H1 (cell line): Measurements from ENCODE around the gene CBFB. TPM values are rescaled to one million over a fixed set of nuclear protein-coding genes. Genes with fewer than 3 reads are reported as not detected.

Experiments
- CTCF ChIA-PET: fragments of 300-600 bp; sonication (Branson Sonifier 250); formaldehyde crosslinking; loops from one replicate; lab custom pipeline; 2021; ENCODE audit not compliant: partially characterized antibody; lab: Charles Lee
- POLR2A ChIA-PET: fragments of 300-600 bp; sonication (Branson Sonifier 250); formaldehyde crosslinking; loops from one replicate; lab custom pipeline; 2021; ENCODE audit warnings: inconsistent platforms; ENCODE audit not compliant: partially characterized antibody; lab: Charles Lee
- DNase-seq, 2 experiments: peaks; one replicate each; pipeline versions ENCODE4 v3.0.0 to v3.0.0-alpha.2; 2010 to 2022; ENCODE audit warnings: low spot score in 2 of 2, low read depth in 1 of 2, mixed read lengths in 1 of 2
- FAIRE-seq: peaks from 2 replicates; lab custom pipeline; 2011; peaks lifted over from hg19 to GRCh38; lab: Jason Lieb, UNC
- H2AFZ ChIP-seq: 2 replicates; pipeline ENCODE4 v1.8.1; 2012; ENCODE audit warnings: low read length, inconsistent platforms
- H2AK5ac ChIP-seq: 2 replicates; pipeline ENCODE4 v1.6.1; 2013; ENCODE audit warnings: low read depth, low read length
- H2BK120ac ChIP-seq: replicated peaks from 2 replicates; pipeline ENCODE3; 2013; ENCODE audit warnings: low read depth, low read length, inconsistent platforms
- H2BK12ac ChIP-seq: 2 replicates; pipeline ENCODE4 v1.6.1; 2013; ENCODE audit warnings: low read depth, low read length
- H2BK15ac ChIP-seq: 2 replicates; pipeline ENCODE4 v1.6.1; 2013; ENCODE audit warnings: low read length
- H2BK20ac ChIP-seq: 2 replicates; pipeline ENCODE4 v1.6.1; 2013; ENCODE audit warnings: low read length
- H2BK5ac ChIP-seq: 2 replicates; pipeline ENCODE4 v1.6.1; 2013; ENCODE audit warnings: low read depth, low read length
- H3K14ac ChIP-seq: 2 replicates; pipeline ENCODE4 v1.6.1; 2013; ENCODE audit warnings: inconsistent platforms; ENCODE audit not compliant: insufficient read length
- H3K18ac ChIP-seq: 2 replicates; pipeline ENCODE4 v1.6.1; 2013; ENCODE audit warnings: low read length; ENCODE audit errors: extremely low read depth
- H3K23ac ChIP-seq: 2 replicates; pipeline ENCODE4 v1.6.1; 2013; ENCODE audit warnings: inconsistent platforms; ENCODE audit not compliant: insufficient read length
- H3K23me2 ChIP-seq: 2 replicates; pipeline ENCODE4 v1.6.1; 2013; ENCODE audit warnings: low read depth, low read length
- H3K27ac ChIP-seq: 2 replicates; pipeline ENCODE4 v1.6.1; 2011; ENCODE audit warnings: low read depth, low read length, inconsistent platforms
- H3K27me3 ChIP-seq, 4 experiments: replicated peaks in 1 of 4; 1 replicate in 1 of 4; 2 replicates in 3 of 4; pipeline versions ENCODE4 v1.6.1 to v1.8.1; 2011 to 2013; ENCODE audit warnings: low read length in 3 of 4, mild to moderate bottlenecking in 3 of 4, inconsistent platforms in 2 of 4, mixed read lengths in 2 of 4, moderate library complexity in 1 of 4; ENCODE audit not compliant: control insufficient read depth in 3 of 4, insufficient read depth in 3 of 4; ENCODE audit errors: extremely low read depth in 1 of 4
- H3K36me3 ChIP-seq, 4 experiments: 2 replicates each; pipeline versions ENCODE4 v1.6.1 to v1.8.1; 2011 to 2013; ENCODE audit warnings: mild to moderate bottlenecking in 4 of 4, low read length in 3 of 4, moderate library complexity in 2 of 4, control low read depth in 1 of 4, inconsistent platforms in 1 of 4; ENCODE audit not compliant: insufficient read depth in 4 of 4, control insufficient read depth in 2 of 4
- H3K4ac ChIP-seq: replicated peaks from 2 replicates; pipeline ENCODE3; 2013; ENCODE audit warnings: low read length, low read depth, mixed read lengths, inconsistent platforms; ENCODE audit not compliant: insufficient read length
- H3K4me1 ChIP-seq, 4 experiments: replicated peaks in 1 of 4; 1 replicate in 1 of 4; 2 replicates in 3 of 4; pipeline versions ENCODE4 v1.6.1 to v1.8.1; 2011 to 2013; ENCODE audit warnings: low read length in 3 of 4, inconsistent platforms in 2 of 4, mixed read lengths in 1 of 4; ENCODE audit not compliant: insufficient read depth in 4 of 4, control insufficient read depth in 3 of 4
- H3K4me2 ChIP-seq, 2 experiments: 2 replicates each; pipeline versions ENCODE4 v1.6.1 to v1.8.1; 2011 to 2013; ENCODE audit warnings: low read depth in 2 of 2, low read length in 2 of 2, control low read depth in 1 of 2, inconsistent platforms in 1 of 2, mild to moderate bottlenecking in 1 of 2; ENCODE audit not compliant: insufficient read depth in 1 of 2
- H3K4me3 ChIP-seq, 4 experiments: fragments of 200-600, 300-600 bp in 1 of 4; sonication (generic), shearing (Covaris generic), sonication (Bioruptor Twin) in 1 of 4; 2 replicates each; pipeline versions ENCODE4 v1.5.1 to v1.8.1; 2011 to 2016; ENCODE audit warnings: low read length in 4 of 4, low read depth in 3 of 4, control low read depth in 2 of 4, inconsistent platforms in 2 of 4, mild to moderate bottlenecking in 2 of 4, mixed read lengths in 1 of 4, moderate library complexity in 1 of 4; ENCODE audit not compliant: insufficient read depth in 2 of 4; ENCODE audit errors: extremely low read depth in 1 of 4
- H3K56ac ChIP-seq: replicated peaks from 2 replicates; pipeline ENCODE3; 2013; ENCODE audit warnings: low read depth, mild to moderate bottlenecking, mixed read lengths, low read length, inconsistent platforms; ENCODE audit not compliant: insufficient read length
- H3K79me1 ChIP-seq: 2 replicates; pipeline ENCODE4 v1.6.1; 2013; ENCODE audit warnings: low read depth, low read length, control low read depth
- H3K79me2 ChIP-seq, 2 experiments: 2 replicates each; pipeline versions ENCODE4 v1.6.1 to v1.8.1; 2012 to 2013; ENCODE audit warnings: low read length in 2 of 2, mild to moderate bottlenecking in 2 of 2, inconsistent platforms in 1 of 2; ENCODE audit not compliant: insufficient read depth in 2 of 2, control insufficient read depth in 1 of 2
- H3K9ac ChIP-seq, 4 experiments: replicated peaks in 1 of 4; 1 replicate in 1 of 4; 2 replicates in 3 of 4; pipeline versions ENCODE4 v1.6.1 to v1.8.1; 2011 to 2013; ENCODE audit warnings: low read depth in 3 of 4, low read length in 3 of 4, control low read depth in 2 of 4, mild to moderate bottlenecking in 2 of 4, moderate library complexity in 2 of 4, inconsistent platforms in 1 of 4; ENCODE audit errors: extremely low read depth in 1 of 4
- H3K9me3 ChIP-seq, 2 experiments: 2 replicates each; pipeline versions ENCODE4 v1.6.1 to v1.8.1; 2012 to 2013; ENCODE audit warnings: mild to moderate bottlenecking in 2 of 2, moderate library complexity in 2 of 2, control low read depth in 1 of 2, inconsistent platforms in 1 of 2, low read depth in 1 of 2, low read length in 1 of 2, mixed read lengths in 1 of 2; ENCODE audit not compliant: insufficient read depth in 2 of 2
- H4K20me1 ChIP-seq, 2 experiments: replicated peaks in 1 of 2; 2 replicates each; pipeline versions ENCODE3 to v1.8.1; 2011 to 2013; ENCODE audit warnings: inconsistent platforms in 2 of 2, low read length in 2 of 2, mild to moderate bottlenecking in 1 of 2; ENCODE audit not compliant: insufficient read depth in 2 of 2, control insufficient read depth in 1 of 2
- H4K5ac ChIP-seq: 2 replicates; pipeline ENCODE4 v1.6.1; 2013; ENCODE audit warnings: low read length, low read depth, mixed read lengths, inconsistent platforms; ENCODE audit not compliant: insufficient read length
- H4K8ac ChIP-seq: 2 replicates; pipeline ENCODE4 v1.8.0; 2013; ENCODE audit warnings: mild to moderate bottlenecking, moderate library complexity, low read length, inconsistent platforms; ENCODE audit not compliant: insufficient read depth; ENCODE audit errors: extremely low read depth
- H4K91ac ChIP-seq: replicated peaks from 2 replicates; pipeline ENCODE3; 2013; ENCODE audit warnings: low read length, mixed read lengths, inconsistent platforms; ENCODE audit not compliant: insufficient read length
- BRCA1 ChIP-seq: IDR thresholded peaks from 2 replicates; pipeline ENCODE4 v1.6.1; 2012; ENCODE audit warnings: low read depth, low read length, improper control_type of control experiment
- CEBPB ChIP-seq: IDR thresholded peaks from 2 replicates; pipeline ENCODE4 v1.6.1; 2012; ENCODE audit warnings: low read depth, low read length
- FOSL1 ChIP-seq: IDR thresholded peaks from 2 replicates; pipeline ENCODE4 v1.6.1; 2011; ENCODE audit warnings: mild to moderate bottlenecking, low read depth, low read length, moderate library complexity; ENCODE audit not compliant: insufficient read depth
- PHF8 ChIP-seq: fragments of 200-600 bp; sonication (generic); conservative IDR thresholded peaks from 2 replicates; pipeline ENCODE4 v1.7.1; 2012; ENCODE audit warnings: low read depth, mild to moderate bottlenecking, inconsistent platforms, low read length, moderate library complexity
- SUZ12 ChIP-seq: fragments of 200-600 bp; sonication (generic); IDR thresholded peaks from 2 replicates; pipeline ENCODE4 v1.6.1; 2012; ENCODE audit warnings: mild to moderate bottlenecking, inconsistent platforms, low read length, moderate library complexity, mixed read lengths
- WGBS, 2 experiments: shearing (Covaris generic) in 1 of 2; methylation state at CpG; one replicate each; pipeline versions ENCODE4 v1.1.6 to v1.1.7; 2013 to 2015; ENCODE audit warnings: low lambda C conversion rate in 2 of 2, mixed read lengths in 2 of 2, inconsistent platforms in 1 of 2, low coverage in 1 of 2, missing lambda C conversion rate in 1 of 2; ENCODE audit not compliant: insufficient replicate concordance in 2 of 2, insufficient coverage in 1 of 2, insufficient read length in 1 of 2; ENCODE audit errors: extremely low coverage in 1 of 2, missing lambda C conversion rate in 1 of 2; 5-methylcytosine and 5-hydroxymethylcytosine counted together
- polyA plus RNA-seq, 7 experiments: library from polyadenylated mRNA; depleted of rRNA in 3 of 7; stranded (reverse) in 5 of 7; unstranded in 2 of 7; fragments of >200 nt in 5 of 7; fragments of 200-250 nt in 2 of 7; gene quantifications; 1 replicate in 5 of 7; 2 replicates in 1 of 7; 4 replicates in 1 of 7; pipeline versions ENCODE4 v1.2.1 to v1.2.3, GENCODE V29; 2011 to 2013; ENCODE audit warnings: missing spikeins in 2 of 7, mixed read lengths in 2 of 7
- total RNA-seq: library from RNA; stranded (reverse); fragmentation: NEBNext Ultra II Directional; extraction: Animal tissue kit (Norgen Biotek cat#: 25700); gene quantifications from 2 replicates; pipeline ENCODE4 v1.2.1, GENCODE V29; 2021

The CBFB gene
- total and polyA plus RNA-seq, 2 of the 8 experiments (the other 6 are each of a cell fraction or from before 2014, with no cell fraction given): 11.5 to 31.6 TPM

DNA sequence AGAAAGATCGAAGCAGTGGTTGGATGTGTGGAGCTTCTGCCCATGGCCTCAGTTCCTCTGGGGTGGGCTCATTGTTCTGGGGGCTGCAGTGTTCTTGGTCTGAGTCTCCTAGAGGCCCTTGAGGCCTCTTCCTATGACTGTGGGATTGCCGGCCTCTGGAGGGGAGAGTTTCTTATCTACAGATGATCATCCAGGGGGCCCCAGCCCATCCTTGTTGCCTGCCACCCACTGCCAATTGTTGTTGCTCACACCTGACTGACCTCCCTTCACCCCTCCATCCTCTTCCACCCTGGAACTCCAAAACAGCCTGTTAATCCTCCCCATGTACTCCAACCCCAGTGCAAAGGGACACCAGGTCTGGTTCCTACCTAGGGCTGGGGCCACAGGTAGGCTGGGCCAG, 116.0 kb downstream of the CBFB start:
- H2BK15ac ChIP-seq: no peak overlapping the region
- peaks cover 4% of the 10 kb centered on the region; the same call in 1 of the 2 replicates for H3K23me2 ChIP-seq
- H2BK5ac ChIP-seq: no peak overlapping the region
- no peak overlapping the region for H3K14ac ChIP-seq
- no peak overlapping the region for H4K5ac ChIP-seq
- no peak overlapping the region for H3K23ac ChIP-seq
- no peak overlapping the region for H3K4me2 ChIP-seq
- FAIRE-seq (no peak), DNase-seq (no peak)
- no peak overlapping the region for H2BK20ac ChIP-seq
- peaks cover 0 to under 1% (median 0%) of the 10 kb centered on the region in 4 experiments; a peak in 2 of 7 replicates for H3K27me3 ChIP-seq
- no peak overlapping the region for H3K4ac ChIP-seq
- no peak overlapping the region for H4K8ac ChIP-seq
- H4K91ac ChIP-seq: no peak overlapping the region
- WGBS, 2 experiments: 61% methylated on average over 2 of the region's 2 CpGs; no CpG with 5 or more reads in 1 of the 2 experiments
- H2AK5ac ChIP-seq: no peak overlapping the region
- no peak overlapping the region for H2AFZ ChIP-seq
- H3K56ac ChIP-seq: no peak overlapping the region
- no peak overlapping the region for H3K4me3 ChIP-seq
- no peak overlapping the region for H3K27ac ChIP-seq
- no peaks in the 10 kb centered on the region; a peak in 1 of 4 replicates for H3K9me3 ChIP-seq
- no peak overlapping the region for H2BK120ac ChIP-seq
- no peaks in the 10 kb centered on the region for H3K79me2 ChIP-seq
- peaks cover 0 to 5% (median 4%) of the 10 kb centered on the region in 4 experiments; a peak in 4 of 7 replicates for H3K4me1 ChIP-seq
- H3K36me3 ChIP-seq: peaks cover 20 to 44% (median 40%) of the 10 kb centered on the region in 4 experiments; a peak in 7 of 8 replicates
- H2BK12ac ChIP-seq: no peak overlapping the region
- H4K20me1 ChIP-seq: peaks cover 3 to 20% of the 10 kb centered on the region in 2 experiments
- no peak overlapping the region for H3K9ac ChIP-seq
- H3K79me1 ChIP-seq: no peaks in the 10 kb centered on the region; the same call in 1 of the 2 replicates
- ChIA-PET POLR2A (interaction anchor here (1.0 kb wide), 1 partner anchor 26 kb away, joined by 3 read pairs; no protein-coding TSS in a partner anchor), CTCF (interaction anchor here (1.0 to 3.1 kb wide), 4 partner anchors 10 to 127 kb away, joined by 3 to 12 read pairs (median 6); no protein-coding TSS in a partner anchor)
- TF ChIP-seq PHF8 (no peak), CEBPB (no peak), SUZ12 (no peak), FOSL1 (no peak), BRCA1 (no peak)
- H3K18ac ChIP-seq: no peak overlapping the region
